Glutamatergic neuron (in vitro differentiated cells): ENCODE measurements around the gene RAD9B. TPM values are rescaled to one million over a fixed set of nuclear protein-coding genes. Genes with fewer than 3 reads are reported as not detected.
"Not testable (repeated sequence)": the region's sequence is repeated elsewhere in the genome, so short reads cannot be mapped to it uniquely, and the experiment has no call there.

ENCODE experiments used
- DNase-seq: peaks from one replicate; pipeline ENCODE4 v3.0.0; 2022
- H3K27ac Mint-ChIP-seq: one replicate; pipeline ENCODE4 v1.8.0; 2020; ENCODE audit warnings: mild to moderate bottlenecking, mixed read lengths, inconsistent platforms; ENCODE audit not compliant: unreplicated experiment
- H3K27me3 Mint-ChIP-seq: one replicate; pipeline ENCODE4 v1.8.0; 2020; ENCODE audit warnings: mild to moderate bottlenecking, moderate library complexity, mixed read lengths, inconsistent platforms; ENCODE audit not compliant: unreplicated experiment
- H3K36me3 Mint-ChIP-seq: one replicate; pipeline ENCODE4 v1.8.0; 2020; ENCODE audit warnings: mild to moderate bottlenecking, mixed read lengths, inconsistent platforms; ENCODE audit not compliant: unreplicated experiment
- H3K4me1 Mint-ChIP-seq: one replicate; pipeline ENCODE4 v1.8.0; 2020; ENCODE audit warnings: mild to moderate bottlenecking, low read depth, mixed read lengths, inconsistent platforms; ENCODE audit not compliant: unreplicated experiment
- H3K4me3 Mint-ChIP-seq: one replicate; pipeline ENCODE4 v1.8.0; 2020; ENCODE audit warnings: mild to moderate bottlenecking, mixed read lengths, inconsistent platforms; ENCODE audit not compliant: unreplicated experiment
- H3K9me3 Mint-ChIP-seq: one replicate; pipeline ENCODE4 v1.8.0; 2020; ENCODE audit warnings: mild to moderate bottlenecking, moderate library complexity, mixed read lengths, inconsistent platforms; ENCODE audit not compliant: unreplicated experiment
- total RNA-seq: library from RNA; stranded (reverse); fragmentation: NEBNext Ultra II Directional; extraction: Animal tissue kit (Norgen Biotek cat#: 25700); gene quantifications from one replicate; pipeline ENCODE4 v1.2.1, GENCODE V29; 2021; ENCODE audit not compliant: unreplicated experiment
- TF ChIP-seq, protein P1 (sequence below): fragments of 200-600 bp; sonication (generic); IDR thresholded peaks from one replicate; pipeline ENCODE4 v1.5.0; 2021; ENCODE audit not compliant: partially characterized antibody, unreplicated experiment

The RAD9B gene
- total RNA-seq, 1 donor from 2014 or later = 0.49 TPM

DNA sequence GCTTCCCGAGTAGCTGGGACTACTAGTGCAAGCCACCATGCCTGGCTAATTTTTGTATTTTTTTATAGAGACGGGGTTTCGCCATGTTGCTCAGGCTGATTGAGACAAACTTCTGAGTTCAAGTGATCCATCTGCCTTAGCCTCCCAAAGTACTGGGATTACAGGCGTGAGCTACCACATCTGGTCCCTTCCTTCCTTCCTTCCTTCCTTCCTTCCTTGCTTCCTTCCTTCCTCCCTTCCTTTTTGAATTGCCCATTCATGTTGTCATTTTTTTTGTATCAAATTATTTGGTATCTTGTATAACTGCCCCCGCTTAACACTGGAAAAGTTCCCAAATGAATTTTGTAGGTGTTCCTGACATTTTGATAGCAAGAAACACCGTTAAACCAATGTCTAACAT lies 11.7 kb downstream of the RAD9B start:
- Mint-ChIP-seq H3K27me3 (no peaks in the 10 kb centered on the region), H3K4me1 (no peaks in the 10 kb centered on the region), H3K4me3 (no peak overlapping the region), H3K27ac (no peak overlapping the region), H3K9me3 (no peaks in the 10 kb centered on the region), H3K36me3 (no peaks in the 10 kb centered on the region)
- TF ChIP-seq, protein P1, sequence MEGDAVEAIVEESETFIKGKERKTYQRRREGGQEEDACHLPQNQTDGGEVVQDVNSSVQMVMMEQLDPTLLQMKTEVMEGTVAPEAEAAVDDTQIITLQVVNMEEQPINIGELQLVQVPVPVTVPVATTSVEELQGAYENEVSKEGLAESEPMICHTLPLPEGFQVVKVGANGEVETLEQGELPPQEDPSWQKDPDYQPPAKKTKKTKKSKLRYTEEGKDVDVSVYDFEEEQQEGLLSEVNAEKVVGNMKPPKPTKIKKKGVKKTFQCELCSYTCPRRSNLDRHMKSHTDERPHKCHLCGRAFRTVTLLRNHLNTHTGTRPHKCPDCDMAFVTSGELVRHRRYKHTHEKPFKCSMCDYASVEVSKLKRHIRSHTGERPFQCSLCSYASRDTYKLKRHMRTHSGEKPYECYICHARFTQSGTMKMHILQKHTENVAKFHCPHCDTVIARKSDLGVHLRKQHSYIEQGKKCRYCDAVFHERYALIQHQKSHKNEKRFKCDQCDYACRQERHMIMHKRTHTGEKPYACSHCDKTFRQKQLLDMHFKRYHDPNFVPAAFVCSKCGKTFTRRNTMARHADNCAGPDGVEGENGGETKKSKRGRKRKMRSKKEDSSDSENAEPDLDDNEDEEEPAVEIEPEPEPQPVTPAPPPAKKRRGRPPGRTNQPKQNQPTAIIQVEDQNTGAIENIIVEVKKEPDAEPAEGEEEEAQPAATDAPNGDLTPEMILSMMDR = no peak
- DNase-seq = no peak

DNA sequence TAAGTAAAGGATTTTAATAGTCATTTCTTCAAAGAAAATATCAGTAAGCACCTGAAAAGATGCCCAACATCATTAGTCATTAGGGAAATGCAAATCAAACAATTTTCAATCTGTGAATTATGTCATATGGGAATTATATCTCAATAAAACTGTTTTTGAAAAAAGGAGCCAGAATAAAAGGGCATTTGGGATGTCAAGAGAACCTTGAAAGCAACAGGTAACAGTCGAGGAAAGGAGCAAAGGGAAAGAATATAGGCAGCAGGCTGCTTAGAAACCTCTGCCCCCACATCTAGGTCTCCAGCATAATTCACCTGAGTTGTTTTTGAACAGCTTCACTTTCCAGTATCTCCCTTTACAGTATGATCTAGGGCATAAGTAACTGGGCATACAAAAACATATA lies 12.2 kb downstream of the RAD9B start:
- H3K36me3 Mint-ChIP-seq = no peaks in the 10 kb centered on the region
- H3K4me3 Mint-ChIP-seq = no peak overlapping the region
- H3K9me3 Mint-ChIP-seq = no peaks in the 10 kb centered on the region
- H3K27ac Mint-ChIP-seq = no peak overlapping the region
- TF ChIP-seq, protein P1 = no peak
- DNase-seq = no peak
- no peaks in the 10 kb centered on the region for H3K27me3 Mint-ChIP-seq
- H3K4me1 Mint-ChIP-seq = no peaks in the 10 kb centered on the region

DNA sequence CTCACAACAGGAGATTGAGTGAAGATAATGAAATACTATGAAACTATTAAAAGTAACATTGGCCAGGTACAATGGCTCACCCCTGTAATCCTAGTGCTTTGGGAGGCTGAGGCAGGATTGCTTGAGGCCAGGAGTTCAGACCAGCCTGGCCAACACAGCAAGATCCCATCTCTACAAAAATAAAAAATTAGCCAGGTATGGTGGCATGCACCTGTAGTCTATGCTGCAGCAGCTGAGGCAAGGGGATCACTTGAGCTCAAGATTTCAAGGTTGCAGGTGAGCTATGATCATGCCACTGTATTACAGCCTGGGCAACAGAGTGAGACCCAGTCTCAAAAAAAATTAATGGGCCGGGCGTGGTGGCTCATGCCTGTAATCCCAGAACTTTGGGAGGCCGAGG lies 14.9 kb downstream of the RAD9B start:
- H3K4me1 Mint-ChIP-seq = no peaks in the 10 kb centered on the region
- H3K9me3 Mint-ChIP-seq = no peaks in the 10 kb centered on the region
- H3K36me3 Mint-ChIP-seq = no peaks in the 10 kb centered on the region
- TF ChIP-seq, protein P1 = no peak
- no peak for DNase-seq
- H3K27ac Mint-ChIP-seq = no peak overlapping the region
- no peak overlapping the region for H3K4me3 Mint-ChIP-seq
- H3K27me3 Mint-ChIP-seq = no peaks in the 10 kb centered on the region

DNA sequence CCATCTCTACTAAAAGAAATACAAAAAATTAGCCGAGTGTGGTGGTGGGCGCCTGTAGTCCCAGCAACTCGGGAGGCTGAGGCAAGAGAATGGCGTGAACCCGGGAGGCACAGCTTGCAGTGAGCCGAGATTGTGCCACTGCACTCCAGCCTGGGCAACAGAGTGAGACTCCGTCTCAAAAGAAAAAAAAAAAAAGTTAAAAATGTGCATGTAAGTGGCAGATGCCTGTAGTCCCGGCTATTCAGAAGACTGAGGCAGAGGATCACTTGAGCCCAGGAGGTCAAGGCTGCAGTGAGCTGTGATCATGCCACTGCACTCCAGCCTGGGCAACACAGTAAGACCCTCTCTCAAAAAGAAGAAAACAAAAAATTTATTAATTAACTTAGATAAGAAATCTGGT lies 15.9 kb downstream of the RAD9B start:
- H3K36me3 Mint-ChIP-seq, H3K27ac Mint-ChIP-seq, DNase-seq, H3K9me3 Mint-ChIP-seq, H3K4me1 Mint-ChIP-seq, H3K27me3 Mint-ChIP-seq, H3K4me3 Mint-ChIP-seq: not testable (repeated sequence)

DNA sequence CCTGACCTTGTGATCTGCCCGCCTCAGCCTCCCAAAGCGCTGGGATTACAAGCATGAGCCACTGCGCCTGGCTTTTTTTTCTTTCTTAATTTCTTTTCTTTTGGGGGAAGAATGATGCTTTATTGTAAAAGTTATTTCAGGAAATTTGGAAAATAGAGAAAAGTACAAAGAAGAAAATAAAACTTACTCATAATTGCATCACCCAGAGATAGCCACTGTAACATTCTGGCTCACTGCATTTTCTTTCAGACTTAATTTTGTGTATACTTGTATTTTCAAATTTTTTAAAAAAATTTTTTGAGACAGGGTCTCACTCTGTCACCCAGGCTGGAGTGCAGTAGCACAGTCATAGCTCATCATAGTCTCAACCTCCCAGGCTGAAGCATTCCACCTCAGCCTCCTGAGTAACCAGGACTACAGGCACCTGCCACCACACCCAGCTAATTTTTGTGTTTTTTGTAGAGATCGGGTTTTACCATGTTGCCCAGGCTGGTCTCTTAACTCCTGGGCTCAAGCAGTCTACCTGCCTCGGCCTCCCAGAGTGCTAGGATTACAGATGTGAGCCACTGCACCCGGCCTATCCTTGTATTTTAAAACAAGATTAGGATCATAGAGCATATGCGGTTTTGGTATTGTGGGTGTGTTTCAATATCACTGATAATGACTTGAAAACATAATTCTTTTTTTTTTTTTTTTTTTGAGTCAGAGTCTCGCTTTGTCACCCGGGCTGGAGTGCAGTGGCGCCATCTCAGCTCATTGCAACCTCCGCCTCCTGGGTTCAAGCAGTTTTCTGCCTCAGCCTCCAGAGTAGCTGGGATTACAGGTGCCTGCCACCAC lies 19.0 kb downstream of the RAD9B start:
- not testable (repeated sequence) for H3K4me1 Mint-ChIP-seq, H3K4me3 Mint-ChIP-seq, DNase-seq, H3K27ac Mint-ChIP-seq, H3K27me3 Mint-ChIP-seq, H3K9me3 Mint-ChIP-seq, H3K36me3 Mint-ChIP-seq

DNA sequence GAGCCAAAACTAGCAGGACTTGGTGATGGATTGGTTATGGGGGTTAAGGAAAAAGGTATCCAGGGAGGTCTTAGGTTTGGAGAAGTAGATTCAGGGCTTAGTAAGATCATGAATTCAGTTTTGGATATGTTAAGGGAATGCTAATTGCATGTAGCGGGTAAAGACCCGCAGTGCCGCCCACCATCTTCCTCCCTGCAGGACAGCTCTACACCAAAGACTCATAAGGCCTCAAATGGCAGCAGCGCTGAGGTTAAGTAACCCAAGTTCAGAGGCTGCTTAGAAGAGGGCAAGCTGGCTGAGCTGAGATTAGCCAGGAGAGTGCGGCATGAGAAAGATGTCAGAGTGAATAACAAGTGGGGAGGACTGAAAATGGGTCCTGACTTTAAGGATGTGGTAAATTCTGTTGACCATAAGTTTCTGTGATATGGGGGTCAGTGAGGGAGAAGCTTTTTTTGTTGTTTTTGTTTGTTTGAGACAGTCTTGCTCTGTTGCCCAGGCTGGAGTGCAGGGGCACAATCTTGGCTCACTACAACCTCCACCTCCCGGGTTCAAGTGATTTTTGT lies 26.2 kb downstream of the RAD9B start:
- peaks cover 2% of the 10 kb centered on the region for H3K27me3 Mint-ChIP-seq
- no peaks in the 10 kb centered on the region for H3K36me3 Mint-ChIP-seq
- H3K4me1 Mint-ChIP-seq = no peaks in the 10 kb centered on the region
- DNase-seq = no peak
- peaks cover 2% of the 10 kb centered on the region for H3K9me3 Mint-ChIP-seq
- H3K27ac Mint-ChIP-seq = no peak overlapping the region
- TF ChIP-seq, protein P1 = no peak
- H3K4me3 Mint-ChIP-seq = no peak overlapping the region
